Measurements from ENCODE around the gene CDK7.

DNA sequence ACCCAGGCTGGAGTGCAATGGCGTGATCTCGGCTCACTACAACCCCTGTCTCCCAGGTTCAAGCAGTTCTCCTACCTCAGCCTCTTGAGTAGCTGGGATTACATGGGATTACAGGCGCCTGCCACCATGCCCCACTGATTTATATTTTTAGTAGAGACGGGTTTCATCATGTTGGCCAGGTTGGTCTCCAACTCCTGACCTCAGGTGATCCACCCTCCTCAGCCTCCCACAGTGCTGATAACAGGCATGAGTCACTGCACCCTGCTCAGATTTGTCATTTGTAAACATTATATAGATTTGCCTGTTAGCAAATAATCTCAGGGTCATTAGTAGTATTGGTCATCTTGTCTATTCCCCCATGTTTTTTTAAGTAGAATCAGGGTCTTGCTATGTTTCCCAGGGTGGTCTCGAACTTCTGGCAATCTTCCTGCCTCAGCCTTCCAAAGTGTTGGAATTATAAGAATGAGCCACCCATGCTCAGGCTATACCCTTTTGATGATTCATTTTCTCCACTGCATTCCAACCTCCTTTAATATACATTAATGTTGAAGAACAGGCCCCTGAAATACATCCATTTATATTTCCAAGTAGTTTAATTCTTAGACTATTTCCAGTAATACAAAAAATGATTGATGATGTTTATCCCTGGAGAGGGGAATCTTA lies 28.0 kb upstream of the CDK7 start:
- TF ChIP-seq, protein P1, sequence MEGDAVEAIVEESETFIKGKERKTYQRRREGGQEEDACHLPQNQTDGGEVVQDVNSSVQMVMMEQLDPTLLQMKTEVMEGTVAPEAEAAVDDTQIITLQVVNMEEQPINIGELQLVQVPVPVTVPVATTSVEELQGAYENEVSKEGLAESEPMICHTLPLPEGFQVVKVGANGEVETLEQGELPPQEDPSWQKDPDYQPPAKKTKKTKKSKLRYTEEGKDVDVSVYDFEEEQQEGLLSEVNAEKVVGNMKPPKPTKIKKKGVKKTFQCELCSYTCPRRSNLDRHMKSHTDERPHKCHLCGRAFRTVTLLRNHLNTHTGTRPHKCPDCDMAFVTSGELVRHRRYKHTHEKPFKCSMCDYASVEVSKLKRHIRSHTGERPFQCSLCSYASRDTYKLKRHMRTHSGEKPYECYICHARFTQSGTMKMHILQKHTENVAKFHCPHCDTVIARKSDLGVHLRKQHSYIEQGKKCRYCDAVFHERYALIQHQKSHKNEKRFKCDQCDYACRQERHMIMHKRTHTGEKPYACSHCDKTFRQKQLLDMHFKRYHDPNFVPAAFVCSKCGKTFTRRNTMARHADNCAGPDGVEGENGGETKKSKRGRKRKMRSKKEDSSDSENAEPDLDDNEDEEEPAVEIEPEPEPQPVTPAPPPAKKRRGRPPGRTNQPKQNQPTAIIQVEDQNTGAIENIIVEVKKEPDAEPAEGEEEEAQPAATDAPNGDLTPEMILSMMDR (IDR thresholded peaks at IDR 0.05) = no peak
- TF ChIP-seq POLR2A (IDR thresholded peaks at IDR 0.05) = no peak
